T47D (cell line): ENCODE results near the gene HES7.

Source experiments
- DNase-seq, 2 experiments: peaks; one replicate each; pipeline versions ENCODE4 v3.0.0 to v3.0.0-alpha.2; 2011 to 2012; ENCODE audit warnings: low read depth in 1 of 2, low spot score in 1 of 2
- JUND ChIP-seq: IDR thresholded peaks from 2 replicates; pipeline ENCODE4 v1.6.1; 2012; ENCODE audit warnings: low read depth
- in situ Hi-C: cut with HindIII; loops from 2 replicates; pipeline ENCODE4 v1.10.0; 2016; ENCODE audit warnings: low sequenced_read_pairs, low pct_unique_long_range_greater_than_20kb

Gene HES7

DNA sequence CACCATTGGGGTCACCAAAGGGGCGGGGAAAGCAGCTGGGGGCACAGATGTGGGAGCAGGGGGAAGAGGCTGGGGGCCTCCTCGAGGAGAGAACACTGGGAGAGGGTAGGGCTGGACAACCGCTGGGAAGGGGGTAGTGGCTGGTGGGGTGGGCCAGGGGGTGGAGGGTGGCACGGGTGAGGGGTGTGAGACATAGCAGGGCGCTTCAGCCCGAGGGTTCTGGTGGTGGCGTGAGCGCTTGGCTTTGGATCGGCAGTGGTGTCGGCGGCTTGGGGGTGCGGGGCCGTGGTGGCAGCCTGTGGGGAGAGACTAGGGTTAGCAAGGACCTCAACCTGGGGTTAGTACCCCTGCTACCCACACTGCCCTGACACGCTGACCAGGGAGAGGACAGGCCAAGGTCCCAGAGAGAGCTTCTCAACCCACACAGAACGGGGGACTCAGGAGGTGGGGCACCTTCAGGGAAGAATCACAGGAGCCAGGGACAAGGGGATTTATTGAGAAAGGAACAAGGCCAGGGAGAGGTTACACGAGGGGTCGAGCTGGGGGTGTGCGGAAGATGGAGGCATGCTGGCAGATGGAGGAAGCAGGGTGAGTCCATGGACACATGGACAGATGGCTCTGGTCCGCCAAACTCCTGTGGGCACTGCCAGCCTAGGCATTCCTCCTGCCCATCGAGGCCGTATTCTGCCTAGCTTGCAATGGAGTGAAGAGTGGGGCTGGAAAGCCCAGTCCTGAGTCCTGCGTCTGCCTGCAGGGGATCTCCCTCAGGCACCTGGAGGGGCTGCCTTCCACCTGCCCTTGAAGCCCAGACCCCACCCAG lies 19.9 kb upstream of the HES7 start:
- no peak for TF ChIP-seq JUND
- no peak for DNase-seq
- in situ Hi-C loops = no loop called here

DNA sequence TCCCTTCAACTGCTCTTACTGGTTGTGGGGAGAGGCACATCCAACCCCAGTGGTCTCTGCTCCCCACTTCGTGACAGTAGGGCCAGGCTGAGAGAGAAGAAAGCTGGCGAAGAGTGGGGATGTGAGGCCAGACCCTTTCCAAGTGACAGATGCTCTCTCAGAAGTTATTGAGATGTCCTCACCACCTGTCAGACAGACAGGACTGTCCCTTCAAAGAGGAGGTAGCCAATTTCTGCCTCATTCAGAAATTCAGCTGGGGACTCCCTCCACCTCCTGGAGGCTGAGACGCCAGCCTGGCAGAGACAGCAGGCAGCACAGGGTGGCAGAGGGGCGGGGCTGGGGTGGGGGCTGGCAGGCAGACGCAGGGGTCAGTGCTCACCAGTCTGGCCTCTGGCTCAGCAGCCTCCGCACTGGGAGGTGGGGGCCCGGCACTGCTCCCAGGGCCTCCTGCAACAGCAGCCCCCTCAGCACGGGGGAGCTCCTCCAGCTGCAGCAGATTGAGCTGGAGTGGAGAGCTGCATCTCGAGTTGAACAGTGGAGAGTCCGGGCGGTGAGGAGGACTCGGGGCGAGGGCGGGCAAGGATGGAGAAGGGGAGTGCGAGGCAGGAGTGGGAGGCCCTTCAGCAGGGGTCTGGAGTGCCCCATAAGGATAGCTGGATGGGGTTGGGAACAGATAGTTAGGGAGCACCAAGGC lies 19.1 kb upstream of the HES7 start:
- no peak for TF ChIP-seq JUND
- no peak for DNase-seq
- in situ Hi-C loops = no loop called here

DNA sequence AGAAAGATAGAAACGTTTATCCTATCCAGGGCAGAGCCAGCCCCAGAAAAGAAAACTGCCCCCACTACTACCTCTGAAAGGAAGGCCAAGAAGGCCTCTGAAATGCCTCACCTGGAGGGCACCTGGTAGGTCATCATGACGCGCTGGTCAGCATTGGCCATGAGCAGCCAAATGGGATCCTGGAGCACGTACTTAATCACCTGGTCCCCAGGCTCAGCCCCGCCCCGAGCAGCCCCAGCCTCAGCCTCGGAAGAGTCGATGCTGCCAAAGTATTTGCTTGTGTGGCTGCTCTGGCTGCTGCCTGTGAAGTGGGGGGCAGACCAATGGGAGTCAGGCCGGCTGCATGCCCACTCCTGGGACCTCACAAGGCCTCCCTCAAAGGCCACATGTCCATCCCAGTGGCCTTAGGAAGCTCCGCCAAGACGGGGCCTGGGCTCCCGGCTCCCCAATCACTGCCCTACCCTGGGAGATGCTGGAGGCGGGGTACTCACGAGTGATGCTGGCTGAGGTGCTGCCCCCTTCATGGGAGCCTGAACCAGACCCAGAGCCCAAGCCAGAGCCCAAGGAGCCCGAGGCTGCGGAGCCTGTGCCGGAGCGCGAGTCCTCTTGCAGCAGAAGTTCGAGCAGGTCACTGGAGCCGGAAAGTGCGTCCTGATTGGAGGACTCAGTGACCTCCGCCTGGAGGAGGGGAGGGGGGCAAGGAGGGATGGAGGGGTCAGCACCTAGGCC lies 18.4 kb upstream of the HES7 start:
- in situ Hi-C loops = no loop called here
- no peak for TF ChIP-seq JUND

DNA sequence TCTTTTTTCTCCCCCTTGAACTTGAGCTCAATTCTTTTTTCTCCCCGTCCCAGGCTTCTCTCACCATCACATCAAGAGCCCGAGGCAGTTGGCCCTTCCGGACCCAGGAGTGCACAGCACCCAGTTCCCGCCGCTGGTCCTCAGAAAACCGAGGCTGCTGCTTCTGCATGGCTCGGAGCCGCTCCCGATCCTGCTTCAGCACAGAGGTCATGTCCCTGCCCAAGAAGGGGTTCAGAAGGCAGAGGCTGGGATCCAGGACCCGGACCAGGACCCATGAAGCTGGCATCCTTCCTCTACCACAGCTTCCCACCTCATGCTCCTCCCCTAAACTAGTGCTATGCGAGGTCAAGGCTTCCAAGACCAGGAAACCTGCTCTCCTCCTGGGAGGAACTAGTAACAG lies 17.8 kb upstream of the HES7 start:
- no peak for DNase-seq
- TF ChIP-seq JUND = no peak
- in situ Hi-C loops = no loop called here

More for the DNA sequence above, 18.4 kb upstream of the HES7 start:
- no peak for DNase-seq

DNA sequence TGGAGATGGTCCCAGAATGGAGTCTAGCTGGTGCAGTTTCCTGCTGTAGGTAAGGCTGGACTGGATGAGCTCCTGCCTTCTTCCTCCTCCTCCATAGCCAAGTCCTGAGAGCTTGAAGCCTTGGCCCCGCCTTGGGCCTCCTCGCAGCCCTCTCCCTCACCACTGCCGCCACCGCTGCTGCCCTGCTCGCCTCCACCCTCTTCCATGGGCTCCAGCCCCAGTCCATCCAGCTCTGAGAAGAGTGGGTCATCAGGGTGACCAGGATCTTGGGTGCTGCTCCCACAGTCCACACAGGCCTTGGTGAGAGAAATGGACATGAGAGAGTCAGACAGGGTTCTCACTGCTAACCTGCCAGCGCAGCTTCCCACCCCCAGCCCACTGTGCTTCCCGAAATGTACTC lies 17.1 kb upstream of the HES7 start:
- DNase-seq = no peak
- TF ChIP-seq JUND = no peak
- in situ Hi-C loops = no loop called here

DNA sequence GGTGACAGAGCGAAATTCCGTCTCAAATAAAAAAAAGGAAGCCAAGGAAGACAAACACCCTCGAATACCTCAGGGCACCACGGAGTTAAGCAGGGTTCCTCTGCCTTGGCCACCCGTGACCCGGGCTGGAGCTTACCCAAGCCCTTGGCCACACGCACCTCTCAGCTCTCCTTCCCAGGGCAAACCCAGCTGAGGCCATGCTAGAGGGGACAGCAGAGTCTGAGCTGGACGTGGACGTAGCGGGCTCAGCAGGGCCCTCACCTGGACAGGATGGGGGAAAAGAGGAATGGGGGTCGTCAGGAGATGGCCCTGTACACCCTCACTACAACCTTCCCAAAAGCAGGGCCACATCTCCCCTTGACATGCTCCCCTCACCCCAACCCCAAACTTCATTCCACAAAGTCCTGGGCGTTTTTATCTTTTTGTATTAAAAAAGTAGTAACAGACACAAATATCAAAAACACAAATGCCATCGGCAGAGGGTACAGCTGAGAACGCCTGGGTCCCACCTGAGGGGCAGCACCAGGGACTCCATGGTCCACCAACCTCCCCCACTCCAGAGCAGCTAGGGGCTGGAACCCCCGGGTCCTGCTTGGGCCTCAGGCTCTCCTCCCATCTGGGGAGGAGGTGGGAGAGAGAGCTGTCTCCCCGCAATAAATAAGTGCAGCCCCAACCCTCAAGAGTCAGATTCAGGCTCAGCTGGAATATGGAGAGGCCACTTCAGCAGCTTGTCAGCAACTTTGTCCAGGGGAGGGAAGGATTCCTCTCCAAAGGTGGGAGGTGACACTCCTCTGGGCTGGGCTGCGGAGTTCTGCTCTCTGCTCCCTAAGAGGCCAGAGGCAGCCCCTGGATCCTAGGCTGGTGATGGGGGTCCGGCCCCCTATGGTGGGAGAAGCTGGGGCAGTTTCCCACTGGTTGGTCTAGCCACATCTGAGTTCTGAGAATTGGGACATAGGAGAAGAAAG lies 16.4 kb upstream of the HES7 start:
- no peak for TF ChIP-seq JUND
- no peak for DNase-seq
- in situ Hi-C loops = no loop called here

DNA sequence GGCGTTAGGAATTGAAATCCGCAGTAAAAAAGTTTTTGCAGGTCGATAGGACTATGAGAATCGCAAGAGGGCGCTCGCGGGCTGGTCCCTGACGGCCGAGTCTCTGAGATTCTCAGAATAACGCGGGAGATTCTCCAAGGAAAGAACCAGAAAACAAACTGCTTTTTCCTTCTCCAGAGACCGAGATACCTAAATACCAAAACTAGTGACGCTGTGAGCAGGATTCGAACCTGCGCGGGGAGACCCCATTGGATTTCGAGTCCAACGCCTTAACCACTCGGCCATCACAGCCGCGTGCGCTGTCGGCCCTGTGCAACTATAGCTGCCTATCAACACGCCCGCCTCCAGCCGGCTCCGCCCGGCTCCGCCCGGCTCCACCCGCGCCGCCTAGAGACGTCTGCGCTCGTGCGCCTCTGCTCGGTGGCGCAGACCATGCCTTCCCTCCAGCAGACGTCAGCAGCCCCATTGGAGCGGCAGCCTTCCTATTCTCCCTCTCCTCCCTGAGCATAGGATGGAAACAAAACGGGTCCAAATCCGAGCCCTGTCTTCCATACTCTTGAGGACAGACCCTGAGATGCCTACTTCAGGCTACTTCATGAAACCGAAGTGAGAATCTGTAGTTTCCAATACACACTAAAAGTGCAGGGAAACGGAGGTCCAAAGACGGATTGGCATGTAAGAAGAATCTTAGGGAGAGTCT lies 14.9 kb upstream of the HES7 start:
- no peak for TF ChIP-seq JUND
- in situ Hi-C loops = no loop called here

DNA sequence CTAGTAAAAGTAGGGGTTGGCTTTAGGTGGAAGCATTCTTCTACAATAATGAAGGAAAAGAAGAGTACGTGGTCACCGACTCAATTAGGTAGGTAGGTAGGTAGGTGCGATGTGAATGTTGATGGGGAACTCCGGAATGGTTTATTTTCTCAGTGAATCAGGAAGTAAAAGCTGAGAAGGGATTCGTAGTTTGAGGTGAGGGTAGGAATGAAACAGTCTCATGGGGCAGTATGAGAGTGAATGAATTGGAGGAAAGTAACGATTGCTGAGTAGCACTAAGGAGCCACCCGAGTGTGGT lies 14.4 kb upstream of the HES7 start:
- DNase-seq = no peak
- in situ Hi-C loops = no loop called here
- no peak for TF ChIP-seq JUND

More for the DNA sequence above, 14.9 kb upstream of the HES7 start:
- peak; percentile 69 to 97 for DNase-seq

DNA sequence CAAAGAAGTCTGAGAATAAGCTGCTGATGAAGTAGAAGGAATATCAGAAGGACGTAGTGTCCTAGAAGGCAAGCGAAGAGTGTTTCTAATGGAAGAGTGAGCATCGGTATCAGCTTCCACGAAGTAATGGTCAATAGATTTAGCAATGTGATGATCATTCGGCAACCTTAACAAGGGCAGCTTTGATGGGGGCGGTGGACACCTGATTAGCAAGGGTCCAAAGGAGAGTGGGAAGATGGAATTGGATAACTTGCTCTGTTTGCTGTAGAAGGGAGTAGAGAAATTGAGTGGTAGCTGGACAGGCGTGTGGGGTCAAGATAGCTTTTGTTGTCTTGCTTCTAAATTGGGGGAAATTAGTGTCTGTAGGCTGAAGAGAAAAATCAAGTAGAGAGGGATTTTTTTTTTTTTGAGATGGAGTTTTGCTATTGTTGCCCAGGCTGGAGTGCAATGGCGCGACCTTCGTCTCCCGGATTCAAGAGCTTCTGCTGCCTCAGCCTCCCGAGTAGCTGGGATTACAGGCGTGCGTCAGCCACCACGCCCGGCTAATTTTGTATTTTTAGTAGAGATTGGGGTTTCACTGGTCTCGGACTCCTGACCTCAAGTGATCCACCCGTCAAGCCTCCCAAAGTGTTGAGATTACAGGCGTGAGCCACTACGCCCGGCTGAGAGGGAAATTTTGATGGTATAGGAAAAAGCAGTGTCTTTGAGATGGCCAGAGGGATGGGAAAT lies 13.9 kb upstream of the HES7 start:
- no peak for TF ChIP-seq JUND
- no peak for DNase-seq
- in situ Hi-C loops = no loop called here

DNA sequence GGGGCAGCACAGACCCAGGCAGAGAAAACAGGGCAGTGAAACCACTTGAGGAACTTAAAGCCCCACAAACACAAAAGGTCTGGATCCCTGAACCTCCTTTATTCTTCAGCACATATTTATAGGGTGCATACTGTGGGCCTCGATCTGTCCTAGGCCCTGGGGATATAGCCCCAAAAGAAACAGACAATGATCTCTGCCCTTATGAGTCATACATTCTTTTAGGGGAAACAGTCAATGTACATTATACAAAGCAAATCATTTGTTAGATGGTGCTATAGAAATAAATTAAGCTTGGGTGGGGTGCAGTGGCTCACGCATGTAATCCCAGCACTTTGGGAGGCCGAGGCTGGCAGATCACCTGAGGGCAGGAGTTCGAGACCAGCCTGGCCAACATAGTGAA lies 10.0 kb upstream of the HES7 start:
- in situ Hi-C loops = no loop called here
- TF ChIP-seq JUND = no peak
- no peak for DNase-seq

DNA sequence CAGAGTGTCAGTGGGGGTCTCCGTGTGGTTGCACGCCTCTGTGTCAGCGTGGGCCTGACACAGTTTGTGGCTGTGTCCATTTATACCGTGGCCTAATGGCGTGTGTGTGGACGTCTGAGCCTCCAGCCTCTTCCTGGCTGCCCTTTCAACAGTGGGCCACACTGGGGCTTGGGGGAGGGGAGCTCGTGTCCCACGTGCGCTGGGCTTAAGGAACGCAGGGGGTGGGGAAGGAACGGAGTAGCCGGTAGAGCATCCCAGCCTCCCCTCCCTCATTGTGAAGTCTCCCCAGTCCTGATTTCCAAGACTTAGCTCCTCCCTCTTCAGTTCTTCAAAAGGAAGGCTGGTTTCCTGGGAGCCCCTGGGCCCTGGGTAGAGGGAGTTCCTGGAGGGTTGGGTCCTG lies 9.5 kb upstream of the HES7 start:
- in situ Hi-C loops = no loop called here

More for the DNA sequence above, 9.5 kb upstream of the HES7 start:
- DNase-seq = no peak
- TF ChIP-seq JUND = no peak
